Activated CD4-positive, alpha-beta T cell treated with anti-CD3 and anti-CD28 coated beads, Interleukin-2, amount 50 U/mL, for 4 hours (primary cell): Measurements from ENCODE around the gene SLC13A5.
"Not testable (repeated sequence)": the region's sequence is repeated elsewhere in the genome, so short reads cannot be mapped to it uniquely, and the experiment has no call there.

Experiments
- DNase-seq, 2 experiments: peaks; one replicate each; pipeline ENCODE4 v3.0.0-alpha.2; 2020

SLC13A5 gene

DNA sequence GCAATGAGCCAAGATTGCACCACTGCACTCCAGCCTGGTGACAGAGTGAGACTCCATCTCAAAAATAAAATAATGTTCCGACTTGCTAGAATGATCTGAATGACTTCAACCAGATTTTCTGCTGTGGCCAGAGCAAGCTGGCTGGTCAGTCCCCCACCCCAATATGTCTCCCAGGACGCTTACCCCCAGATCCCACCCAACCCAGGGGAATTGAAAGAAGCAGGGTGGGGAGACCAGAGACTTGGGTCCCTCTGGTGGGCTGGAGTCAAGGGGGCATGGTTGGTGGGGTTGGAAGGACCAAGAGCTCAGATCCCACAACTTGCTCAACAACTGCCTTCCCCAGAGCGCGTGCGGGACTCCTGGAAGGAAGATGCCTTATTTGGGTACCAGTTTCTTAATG lies 54.8 kb downstream of the SLC13A5 start:
- DNase-seq, result not testable (repeated sequence)

DNA sequence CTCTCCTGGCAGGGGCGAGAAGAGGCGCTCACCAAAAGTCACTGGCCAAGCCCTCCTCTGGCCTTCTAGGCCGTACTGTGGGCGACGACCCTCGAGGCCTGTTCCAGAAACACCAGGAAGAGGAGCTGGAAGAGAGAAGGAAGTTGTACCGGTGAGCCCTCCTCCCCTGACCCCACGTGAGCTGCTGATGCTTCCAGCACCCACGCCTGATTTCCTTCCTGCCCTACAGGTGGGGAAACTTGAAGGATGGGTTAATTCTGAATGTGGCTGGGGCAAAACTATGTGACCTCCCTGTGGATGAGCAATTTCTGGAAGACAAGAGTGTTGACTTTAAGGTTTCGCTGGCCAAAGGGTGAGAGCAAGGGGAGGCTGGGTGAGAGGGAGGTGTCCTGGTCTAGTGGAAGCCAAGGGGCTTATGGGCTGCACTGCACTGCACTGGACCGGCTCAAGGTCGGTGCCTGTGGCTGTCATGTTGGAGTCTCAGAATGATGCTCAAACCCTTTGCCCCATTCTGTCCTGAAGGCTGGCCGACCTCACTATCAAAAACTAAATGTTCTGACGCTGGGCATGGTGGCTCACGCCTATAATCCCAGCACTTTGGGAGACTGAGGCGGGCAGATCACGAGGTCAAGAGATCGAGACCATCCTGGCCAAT lies 55.4 kb downstream of the SLC13A5 start:
- DNase-seq, result no peak

DNA sequence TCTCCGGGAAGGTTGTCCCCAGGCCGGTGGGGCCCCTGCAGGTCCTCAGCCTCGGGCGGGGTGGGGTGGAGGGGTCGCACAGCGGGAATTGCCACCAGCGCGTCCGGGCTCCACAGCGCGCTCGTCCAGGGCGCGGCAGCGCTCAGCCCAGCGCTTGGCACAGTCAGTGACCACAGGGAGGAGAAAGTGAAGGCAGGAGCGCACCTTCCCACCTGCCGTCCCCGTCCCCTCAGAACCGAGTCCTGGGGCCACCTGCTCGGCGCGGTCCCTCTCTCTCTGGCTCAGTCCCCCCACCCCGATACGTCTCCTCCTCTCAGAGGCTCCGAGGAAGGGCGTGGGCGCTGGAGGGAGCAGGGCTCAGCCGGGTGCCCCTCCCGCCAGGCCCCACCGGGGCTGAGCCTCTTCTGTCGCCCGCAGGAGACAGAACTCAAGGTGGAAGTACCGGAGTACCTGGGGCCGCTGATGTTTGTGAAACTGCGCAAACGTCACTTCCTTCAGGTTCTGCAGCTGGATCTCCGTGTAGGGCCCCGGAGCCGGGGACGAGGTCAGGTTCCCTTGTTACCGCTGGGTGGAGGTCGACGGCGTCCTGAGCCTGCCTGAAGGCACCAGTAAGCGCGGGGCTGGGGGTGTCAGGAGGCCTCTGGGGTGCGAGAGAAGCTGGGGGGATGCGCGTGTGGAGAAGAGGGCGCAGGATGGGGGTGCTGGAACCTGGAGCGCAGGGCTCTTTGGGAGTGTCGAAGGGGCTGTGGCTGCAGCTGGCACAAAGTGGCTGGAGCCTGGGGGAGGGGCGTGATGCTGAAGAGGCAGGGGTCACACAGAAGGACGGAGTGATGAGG lies 56.2 kb downstream of the SLC13A5 start:
- peak; percentile 56 to 58 for DNase-seq

DNA sequence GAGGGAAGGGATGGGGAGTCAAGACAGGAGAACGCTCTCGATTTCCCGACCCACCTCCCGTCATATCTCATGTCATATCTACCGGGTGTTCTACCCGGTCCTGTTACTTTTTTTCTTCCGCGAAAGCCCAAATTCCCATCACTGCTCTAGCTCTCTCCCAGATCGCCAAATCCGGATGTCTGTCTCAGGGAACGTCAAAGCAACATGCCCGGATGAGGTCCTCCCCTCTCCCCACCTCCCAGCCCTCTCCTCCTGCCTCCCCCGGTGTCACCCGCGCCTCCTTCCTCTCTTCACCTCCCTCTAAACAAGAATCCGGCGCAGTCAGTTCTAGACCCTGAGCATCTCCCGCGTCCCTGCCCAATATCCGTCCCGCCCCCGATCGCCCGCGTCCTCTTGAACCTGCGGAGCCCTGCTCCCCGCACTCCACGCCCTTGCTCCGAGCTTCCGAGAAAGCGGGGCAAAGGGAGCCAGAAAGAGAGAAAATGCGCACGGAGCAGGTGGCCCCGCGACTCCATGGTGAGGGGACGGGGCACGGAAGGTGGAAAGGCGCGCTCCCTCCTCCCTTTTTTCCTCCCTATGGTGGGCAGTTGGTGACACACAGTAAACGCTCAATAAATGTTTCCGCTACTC lies 57.3 kb downstream of the SLC13A5 start:
- not testable (repeated sequence) for DNase-seq

DNA sequence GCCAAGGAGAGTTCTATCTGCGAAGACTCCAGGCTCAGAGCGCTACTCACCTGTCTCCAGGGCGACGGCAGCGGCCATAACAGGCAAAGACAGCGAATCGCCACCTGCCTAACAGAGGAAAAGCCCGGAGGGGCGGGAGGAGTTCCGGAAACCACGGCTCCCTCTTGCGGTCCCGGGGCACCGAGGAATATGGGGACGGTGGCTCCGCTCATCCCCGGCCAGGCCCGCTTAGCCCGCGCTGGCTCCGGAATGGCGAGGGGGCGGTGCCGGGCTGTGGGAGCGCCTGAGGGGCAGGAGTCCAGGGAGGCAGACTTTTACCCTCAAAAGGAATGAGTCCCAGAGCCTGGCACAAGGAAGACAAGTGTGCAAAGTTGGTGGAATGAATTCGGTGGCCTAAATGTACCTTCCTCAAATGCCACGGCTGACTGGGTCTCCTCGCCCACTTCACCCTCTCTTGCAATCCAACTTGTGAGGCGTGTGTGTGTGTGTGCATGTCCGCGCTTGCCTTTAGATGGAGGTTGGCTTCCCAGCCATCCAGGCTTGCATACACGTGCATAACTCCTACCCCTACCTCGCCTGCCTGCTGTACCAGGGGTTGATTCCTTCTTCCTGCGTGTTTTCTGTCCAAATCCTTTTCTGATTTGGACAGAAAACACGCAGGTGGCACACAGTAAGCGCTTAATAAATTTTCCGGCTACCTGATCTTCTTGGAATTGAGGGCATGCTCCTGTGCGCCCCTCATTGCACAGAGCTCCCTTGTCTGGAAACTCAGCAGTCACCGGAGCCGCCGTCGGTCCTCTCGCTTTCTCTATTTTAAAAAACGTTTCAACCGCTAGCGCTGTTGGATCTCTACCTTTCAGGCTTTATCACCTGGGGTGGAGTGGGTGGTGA lies 58.1 kb downstream of the SLC13A5 start:
- no peak for DNase-seq

DNA sequence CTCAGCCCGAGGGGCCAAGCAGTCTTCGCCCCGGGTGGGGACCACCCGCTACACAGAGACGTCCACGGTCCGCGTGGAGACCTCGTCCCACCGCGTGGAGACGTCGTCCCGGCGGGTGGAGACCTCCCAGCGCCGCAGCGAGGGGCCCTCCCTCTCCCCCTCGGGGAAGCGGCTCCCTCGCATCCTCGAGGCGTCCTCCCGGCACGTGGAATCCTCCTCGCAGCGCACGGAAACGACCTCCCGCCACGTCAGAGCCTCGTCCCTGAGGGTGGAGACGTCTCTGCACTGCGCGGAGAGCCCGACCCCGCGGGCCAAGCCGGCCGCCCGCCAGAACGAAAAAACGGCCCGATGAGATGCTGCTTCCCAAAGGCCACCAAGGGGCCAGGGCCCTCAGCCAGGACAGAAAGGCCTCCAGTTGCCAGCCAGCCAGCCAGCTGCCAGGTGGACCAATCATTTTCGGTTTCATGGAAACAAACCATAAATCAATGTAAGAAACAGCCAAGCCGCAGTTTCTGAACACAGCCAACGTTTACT lies 61.2 kb downstream of the SLC13A5 start:
- DNase-seq, result peak; percentile 21

DNA sequence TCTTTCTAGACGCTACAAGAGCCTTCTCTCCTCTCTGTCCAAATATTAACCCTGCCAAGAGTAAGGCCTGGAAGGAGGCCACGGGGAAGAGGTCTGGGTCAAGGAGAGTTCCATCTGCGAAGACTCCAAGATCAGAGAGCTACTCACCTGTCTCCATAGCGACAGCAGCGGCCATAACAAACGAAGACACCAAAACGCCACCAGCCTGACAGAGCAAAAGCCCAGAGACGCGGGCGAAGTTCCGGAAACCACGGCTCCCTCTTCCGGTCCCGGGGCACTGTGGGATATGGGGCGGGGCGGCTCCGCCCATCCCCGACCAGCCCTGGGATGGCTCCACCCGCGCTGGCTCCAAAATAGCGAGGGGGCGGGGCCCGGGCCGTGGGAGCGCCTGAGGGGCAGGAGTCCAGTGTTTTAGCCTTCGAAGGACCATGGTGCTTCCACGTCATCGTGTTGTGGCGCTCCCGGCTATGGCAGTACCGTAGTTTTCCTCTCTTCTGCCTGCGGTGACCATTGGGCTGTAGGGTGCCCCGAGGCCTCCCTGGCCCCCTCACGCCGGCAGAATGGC lies 61.7 kb downstream of the SLC13A5 start, which contains the start of the genes C17orf100 and MED31:
C17orf100 (plus strand) TSS at position 409 of the 565 bp plus-strand sequence; CDS start at position 561, 152 bp downstream.
MED31 (minus strand) TSS at position 252 of the 565 bp plus-strand sequence; CDS start at position 175, 77 bp downstream.
- peak; percentile 89 to 90 for DNase-seq

DNA sequence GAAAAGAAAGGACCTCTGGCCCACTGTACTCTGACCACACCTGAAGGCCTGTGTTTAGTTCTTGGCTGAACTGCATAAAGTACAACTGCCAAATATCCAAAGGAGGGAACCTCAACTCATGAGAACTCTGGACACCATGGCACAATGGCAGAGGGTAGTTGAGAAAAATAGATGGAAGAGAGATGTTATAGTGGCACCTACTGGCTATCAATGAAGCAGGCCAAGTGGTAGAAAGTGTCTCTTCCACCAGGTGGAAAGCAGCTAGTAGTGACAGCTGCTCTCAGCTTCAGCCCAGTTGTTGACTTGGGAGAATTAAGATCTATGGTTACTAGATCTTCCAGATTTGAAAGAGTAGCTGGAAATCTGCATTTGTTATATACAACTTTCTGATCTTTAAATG lies 65.0 kb downstream of the SLC13A5 start:
- DNase-seq, result no peak

DNA sequence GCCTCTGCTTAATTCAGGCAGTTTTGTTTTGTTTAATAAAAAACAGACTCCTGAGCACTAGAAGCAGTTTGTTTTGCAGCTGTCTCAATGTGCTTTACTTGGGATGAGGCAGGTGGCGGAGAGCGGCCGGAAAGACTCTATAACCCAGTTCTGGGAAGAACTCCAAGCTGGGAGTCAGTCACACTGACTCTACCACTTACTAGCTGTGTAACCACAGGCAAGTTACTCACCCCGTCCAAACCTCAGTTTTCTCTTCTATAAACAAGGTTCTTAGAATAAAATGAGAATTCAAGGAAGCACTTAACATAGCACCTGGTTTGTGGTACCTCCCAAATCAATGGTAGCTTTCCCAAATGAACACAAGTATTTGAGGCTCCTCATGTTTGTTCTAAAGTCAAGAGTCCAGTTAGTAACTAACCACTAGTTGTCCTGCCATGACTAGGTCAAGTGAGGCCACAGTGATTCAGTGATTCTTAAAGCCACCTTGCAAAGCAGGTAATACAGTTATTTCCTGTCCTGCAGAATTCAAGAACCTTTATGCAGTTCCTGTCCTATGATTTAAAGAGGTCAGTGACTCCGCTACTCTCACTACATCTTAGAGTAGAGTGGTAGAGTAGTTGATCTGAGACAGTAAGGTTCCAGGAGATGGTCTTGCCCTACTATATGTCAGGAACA lies 69.6 kb downstream of the SLC13A5 start:
- no peak for DNase-seq

DNA sequence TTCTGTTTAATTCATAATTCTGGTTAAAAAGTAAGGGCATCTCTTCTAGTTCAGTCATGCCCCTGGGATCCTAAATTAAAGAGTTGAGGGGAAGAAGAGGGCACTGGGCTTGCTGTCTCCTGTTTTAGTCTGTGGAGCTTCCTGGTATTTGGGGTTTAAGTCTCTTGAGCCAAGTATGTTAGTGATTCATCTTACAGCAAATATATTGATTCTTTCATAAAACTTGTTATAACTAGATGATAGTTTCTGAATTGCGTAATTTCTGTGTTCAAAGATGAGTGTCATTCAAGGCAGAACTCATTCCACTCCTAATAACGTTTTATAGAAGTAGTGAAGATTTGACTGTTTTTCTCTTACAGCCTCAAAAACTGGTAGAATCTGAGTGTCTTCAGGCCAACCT lies 70.6 kb downstream of the SLC13A5 start:
- no peak for DNase-seq

DNA sequence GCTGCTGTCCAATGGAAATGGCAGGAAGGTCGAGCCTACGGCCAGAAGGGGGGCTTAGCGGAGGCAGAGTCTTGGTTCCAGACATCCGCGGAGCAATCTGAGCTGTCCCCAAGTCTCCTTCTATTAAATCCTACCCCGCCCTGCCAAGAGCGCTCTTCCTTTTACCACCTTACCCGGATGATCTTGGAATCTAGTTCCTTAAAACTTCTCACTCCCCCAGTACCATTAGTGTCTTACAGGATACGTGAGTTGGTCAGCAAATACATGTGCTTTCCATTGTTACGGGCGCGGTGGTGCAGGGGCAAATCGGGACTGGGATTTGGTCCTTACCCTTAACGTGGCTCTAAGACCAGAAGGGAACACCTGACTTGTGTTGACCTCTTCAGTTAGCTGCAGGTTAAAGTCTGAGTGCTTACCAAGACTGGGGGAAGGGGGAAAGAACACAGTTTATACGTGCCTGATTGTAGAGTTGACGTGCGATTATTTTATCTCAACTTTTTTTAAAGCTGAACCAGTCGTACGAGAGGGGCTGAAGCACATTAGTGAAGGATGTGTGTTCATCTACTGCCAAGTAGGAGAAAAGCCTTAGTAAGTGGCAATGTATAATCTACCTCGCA lies 71.8 kb downstream of the SLC13A5 start:
- no peak for DNase-seq

DNA sequence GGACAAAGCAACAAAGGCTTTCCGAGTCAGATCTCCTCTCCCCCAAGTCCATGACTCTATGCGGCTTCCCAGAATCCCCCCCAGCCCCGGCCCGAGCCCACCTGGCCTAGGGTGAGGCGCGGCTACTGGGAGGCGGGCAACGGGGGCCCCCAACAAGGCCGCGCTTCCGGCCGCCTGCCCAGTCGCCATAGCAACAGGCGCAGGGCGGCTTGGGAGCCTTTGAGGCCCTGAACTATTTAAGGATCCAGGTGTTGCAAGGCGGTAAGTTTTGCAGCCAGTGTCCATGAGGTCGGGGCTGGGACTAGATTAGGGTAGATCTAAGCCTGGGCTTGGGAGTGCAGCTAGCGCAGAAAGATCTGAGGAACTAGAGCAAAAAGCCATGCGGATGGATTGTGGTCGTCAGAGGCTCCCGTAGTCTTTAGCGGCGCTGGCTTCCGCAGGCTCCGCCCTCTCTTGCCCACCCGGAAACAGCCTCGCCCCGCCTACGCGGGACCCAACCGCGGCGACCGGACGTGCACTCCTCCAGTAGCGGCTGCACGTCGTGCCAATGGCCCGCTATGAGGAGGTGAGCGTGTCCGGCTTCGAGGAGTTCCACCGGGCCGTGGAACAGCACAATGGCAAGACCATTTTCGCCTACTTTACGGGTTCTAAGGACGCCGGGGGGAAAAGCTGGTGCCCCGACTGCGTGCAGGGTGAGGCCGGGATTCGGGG lies 72.5 kb downstream of the SLC13A5 start, which contains the start of the genes KIAA0753 and TXNDC17:
KIAA0753 (minus strand) TSS at position 176 of the 711 bp plus-strand sequence. CDS start 5,608 bp downstream, outside the sequence.
TXNDC17 (plus strand) TSS at position 525 of the 711 bp plus-strand sequence; CDS start at position 548, 23 bp downstream.
- peak; percentile 78 to 80 for DNase-seq

DNA sequence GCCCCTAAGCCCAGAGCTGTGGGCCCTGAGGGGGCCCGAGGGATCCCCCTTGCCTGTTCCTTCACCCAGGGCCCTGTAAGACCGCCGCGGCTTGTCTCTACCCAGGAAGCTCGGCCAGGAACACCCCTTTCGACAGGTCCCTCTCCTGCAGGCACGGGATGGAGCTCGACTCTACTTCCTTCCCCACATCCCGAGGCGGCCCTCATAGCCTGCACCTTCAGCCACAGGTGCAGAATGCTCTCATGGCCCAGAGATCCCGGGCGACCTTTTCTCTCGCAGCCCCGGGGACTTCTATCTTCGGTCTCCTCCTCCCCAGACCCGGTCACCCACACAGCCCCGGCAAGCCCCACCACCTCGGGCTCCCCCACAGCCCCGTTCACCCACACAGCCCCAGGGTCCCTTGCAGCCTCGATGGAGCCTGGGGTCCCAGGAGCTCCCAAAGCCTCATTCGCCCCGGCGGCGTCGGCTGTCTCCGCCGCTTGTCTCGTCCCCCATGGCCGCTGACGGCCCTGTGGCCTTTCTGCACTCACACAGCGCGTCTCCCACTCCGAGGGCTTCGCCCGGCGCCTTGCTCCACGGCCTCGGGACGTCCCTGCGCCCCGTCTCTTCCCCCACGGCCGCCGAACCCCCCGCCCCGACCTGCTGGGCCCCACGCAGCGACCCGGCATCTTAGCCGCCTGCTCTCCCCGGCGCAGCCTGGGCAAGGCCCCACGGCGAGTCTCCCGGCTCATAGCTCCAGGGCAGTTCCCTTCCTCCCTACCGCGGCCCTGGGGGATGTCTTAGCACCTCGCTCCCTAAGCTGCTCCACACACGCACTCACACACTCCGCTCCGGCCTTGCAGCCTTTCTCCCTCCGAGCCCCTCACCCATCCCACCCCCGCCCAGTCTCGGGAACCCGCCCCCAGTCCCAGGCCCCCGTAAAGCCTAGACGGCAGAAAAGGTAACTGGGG lies 73.3 kb downstream of the SLC13A5 start:
- DNase-seq, result peak in 1 of 2 experiments; percentile 22

DNA sequence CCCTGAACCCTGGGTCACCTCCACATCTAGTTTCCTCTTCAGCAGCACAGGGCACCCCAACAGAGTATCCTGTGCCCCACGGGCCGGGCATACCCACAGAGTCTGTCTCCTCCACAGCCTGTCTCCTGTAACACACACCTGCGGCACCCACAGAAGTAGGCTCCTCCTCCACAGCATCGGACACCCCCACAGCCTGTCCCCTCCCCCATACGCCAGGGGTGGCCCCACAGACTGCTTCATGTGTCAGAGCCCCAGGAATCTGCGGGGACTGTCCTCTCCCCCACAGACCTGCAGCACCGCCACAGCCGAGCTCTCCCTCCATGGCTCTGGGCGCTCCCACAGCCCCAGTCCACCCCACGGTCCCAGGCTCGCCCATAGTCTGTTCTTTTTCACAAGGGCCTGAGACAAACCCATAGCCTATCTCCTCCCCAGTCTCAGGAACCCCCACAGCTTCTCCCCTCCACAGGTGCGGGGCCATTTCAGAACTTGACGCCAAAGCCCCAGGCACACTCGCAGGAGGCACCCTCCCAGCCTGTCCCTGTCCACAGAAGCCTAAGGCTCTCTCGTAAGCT lies 74.1 kb downstream of the SLC13A5 start:
- no peak for DNase-seq

DNA sequence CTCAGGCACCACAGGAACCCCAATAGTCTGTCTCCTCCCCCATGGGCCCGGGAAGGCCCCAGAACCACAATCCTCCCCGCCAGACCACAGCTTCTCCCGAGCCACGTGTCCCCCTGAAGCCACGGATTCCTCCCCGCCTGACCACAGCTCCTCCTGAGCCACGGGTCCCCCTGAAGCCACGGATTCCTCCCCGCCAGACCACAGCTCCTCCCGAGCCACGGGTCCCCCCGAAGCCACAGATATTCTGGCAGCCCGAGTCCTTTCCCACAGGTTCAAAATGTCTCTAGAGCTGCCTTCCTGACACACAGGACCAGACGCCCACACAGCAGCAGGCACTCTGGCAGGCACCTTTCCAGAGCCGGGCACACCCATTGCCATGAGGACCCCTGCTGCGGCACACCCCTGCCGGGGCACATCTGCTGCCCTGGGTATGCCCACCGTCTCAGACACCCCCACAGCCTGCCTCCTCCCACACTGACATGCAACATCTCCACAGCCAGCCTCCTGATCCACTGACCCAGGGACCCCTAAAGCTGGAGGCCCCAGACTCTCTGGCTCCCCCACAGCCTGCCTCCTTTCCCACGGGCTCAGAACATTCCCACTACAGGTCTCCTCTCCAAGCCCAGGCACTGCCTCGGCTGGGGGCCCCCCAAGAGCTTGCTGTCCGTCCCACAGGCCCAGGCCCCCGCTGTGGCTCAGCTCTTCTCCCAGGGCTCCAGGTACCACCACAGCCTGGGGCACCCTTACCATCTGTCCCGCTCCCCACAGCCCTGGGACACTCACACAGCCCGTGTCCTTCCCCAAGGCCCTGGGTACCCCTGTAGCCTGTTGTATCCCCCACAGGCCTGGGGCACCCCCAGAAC lies 74.9 kb downstream of the SLC13A5 start:
- no peak for DNase-seq

DNA sequence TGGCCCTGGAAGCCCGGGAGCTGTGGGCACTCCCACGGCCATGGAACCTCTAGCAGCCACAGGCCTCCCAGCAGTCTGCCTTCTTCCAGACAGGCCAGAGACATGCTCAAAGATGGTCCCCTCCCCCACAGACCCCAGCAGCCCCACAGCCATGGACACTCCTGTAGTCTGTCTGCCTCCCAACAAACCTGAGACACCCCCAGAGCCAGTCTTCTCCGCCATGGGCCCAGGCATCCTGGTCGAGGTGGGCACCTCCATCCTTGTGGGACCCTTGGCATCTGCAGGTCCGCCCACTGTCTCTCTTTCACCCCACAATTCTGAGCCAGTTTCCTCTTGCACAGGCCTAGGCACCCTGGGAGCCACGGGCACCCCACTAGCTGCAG lies 75.7 kb downstream of the SLC13A5 start:
- DNase-seq, result no peak
